ENCODE measurements around the gene ACP7. TPM values are rescaled to one million over a fixed set of nuclear protein-coding genes. Genes with fewer than 3 reads are reported as not detected.

The ACP7 gene
- total RNA-seq, 1 donor: not detected

DNA sequence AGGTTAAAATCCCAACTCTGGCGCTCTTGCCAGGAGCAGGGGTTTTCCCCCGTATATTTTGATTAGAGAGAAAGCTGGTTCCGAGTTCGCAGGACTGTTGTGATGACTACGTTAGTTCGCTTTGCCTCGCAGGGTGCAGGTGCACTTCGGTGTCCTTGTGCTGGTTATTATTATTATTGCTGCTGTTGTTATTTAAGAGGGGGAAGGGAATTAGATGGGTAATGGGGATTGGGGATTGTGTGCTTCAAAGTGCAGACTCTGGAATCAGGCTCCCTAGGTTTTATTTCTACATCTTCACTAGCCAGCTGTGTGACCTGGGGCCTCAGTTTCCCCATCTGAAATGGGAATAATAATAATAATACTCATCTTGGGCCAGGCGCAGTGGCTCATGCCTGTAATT lies 15.2 kb downstream of the ACP7 start:
- DNase-seq (ENCODE audit: low read depth): no peak
- H3K4me3 ChIP-seq (ENCODE audit: low read depth, low read length): no peak overlapping the region
- TF ChIP-seq CTCF (IDR thresholded peaks at IDR 0.05; ENCODE audit: insufficient read depth, low read depth, low read length): no peak

GRCh38 chr19:39100500-39101166 lies 16.5 kb downstream of the ACP7 start:
- no peak for TF ChIP-seq CTCF (IDR thresholded peaks at IDR 0.05; ENCODE audit: insufficient read depth, low read depth, low read length)
- no peak overlapping the region for H3K4me3 ChIP-seq (ENCODE audit: low read depth, low read length)
- no peak for DNase-seq (ENCODE audit: low read depth)

DNA sequence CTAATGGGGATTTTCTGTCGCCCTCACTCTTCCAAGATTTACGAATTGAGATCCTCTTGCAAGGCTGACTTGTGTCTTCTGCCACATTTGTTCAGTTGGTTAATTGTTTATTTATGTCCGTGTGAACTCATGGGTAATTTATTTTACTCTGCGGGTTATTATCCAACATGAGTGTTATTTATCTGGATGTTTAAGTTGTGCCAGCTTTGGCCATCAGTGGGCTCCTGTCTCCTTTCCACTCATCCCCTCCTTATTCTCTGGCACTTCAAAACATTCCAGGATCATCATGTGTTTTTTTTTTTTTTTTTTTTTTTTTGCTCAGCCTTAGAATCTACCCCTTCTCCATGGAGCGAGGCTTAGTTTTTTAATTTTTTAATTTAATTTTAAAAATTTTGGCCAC lies 19.0 kb downstream of the ACP7 start:
- DNase-seq (ENCODE audit: low read depth): no peak
- TF ChIP-seq CTCF (IDR thresholded peaks at IDR 0.05; ENCODE audit: insufficient read depth, low read depth, low read length): no peak
- no peak overlapping the region for H3K4me3 ChIP-seq (ENCODE audit: low read depth, low read length)

DNA sequence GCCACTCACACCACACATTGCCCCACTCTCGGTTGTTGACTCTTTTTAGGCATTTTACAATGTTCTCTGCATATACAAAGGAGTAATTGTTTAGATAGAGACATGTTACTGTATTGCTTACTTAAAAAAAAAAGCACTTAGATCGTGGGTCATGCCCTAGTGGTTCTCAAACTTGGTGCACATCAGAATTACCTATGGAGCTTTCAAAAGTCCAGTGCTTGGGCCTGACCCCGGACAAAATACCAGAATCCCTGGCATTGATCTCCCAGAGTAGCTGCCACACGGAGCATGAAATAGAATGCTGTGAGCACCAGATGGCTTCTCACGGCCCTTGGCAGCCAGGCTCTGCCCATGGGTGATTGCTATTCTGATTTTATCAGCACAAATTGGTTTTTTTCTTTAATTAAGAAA lies 20.0 kb downstream of the ACP7 start:
- DNase-seq (ENCODE audit: low read depth): no peak
- no peak for TF ChIP-seq CTCF (IDR thresholded peaks at IDR 0.05; ENCODE audit: insufficient read depth, low read depth, low read length)

GRCh38 chr19:39106194-39106593 lies 22.0 kb downstream of the ACP7 start:
- no peak for TF ChIP-seq CTCF (IDR thresholded peaks at IDR 0.05; ENCODE audit: insufficient read depth, low read depth, low read length)
- no peak overlapping the region for H3K4me3 ChIP-seq (ENCODE audit: low read depth, low read length)
- DNase-seq (ENCODE audit: low read depth): no peak

More for the DNA sequence above, 20.0 kb downstream of the ACP7 start:
- no peak overlapping the region for H3K4me3 ChIP-seq (ENCODE audit: low read depth, low read length)

DNA sequence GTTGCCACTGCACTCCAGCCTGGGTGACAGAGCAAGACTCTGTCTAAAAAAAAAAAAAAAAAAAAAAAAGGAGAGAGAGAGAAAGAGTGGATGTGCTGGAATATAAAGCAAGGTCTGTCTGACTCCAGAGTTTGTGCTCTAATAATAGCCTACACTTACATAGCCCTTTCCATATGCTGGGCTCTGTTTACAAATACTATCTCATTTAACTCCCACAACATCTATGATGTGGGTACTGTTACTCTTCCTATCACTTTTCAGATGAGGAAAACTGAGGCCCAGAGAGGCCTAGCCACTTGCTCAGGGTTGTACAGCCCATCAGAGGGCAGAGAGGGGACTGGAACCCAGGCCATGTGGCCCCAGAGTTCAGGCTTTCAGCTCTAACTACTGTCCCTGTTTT lies 25.5 kb downstream of the ACP7 start:
- no peak overlapping the region for H3K4me3 ChIP-seq (ENCODE audit: low read depth, low read length)
- no peak for TF ChIP-seq CTCF (IDR thresholded peaks at IDR 0.05; ENCODE audit: insufficient read depth, low read depth, low read length)

More for the DNA sequence above, 25.5 kb downstream of the ACP7 start:
- DNase-seq (ENCODE audit: low read depth): no peak

Measured in fibroblast of villous mesenchyme (primary cell).